Neural cell (in vitro differentiated cells): Measurements from ENCODE around the gene GUCA1C.

Experiments used
- CTCF ChIP-seq: fragments of 450-650 bp; IDR thresholded peaks from 2 replicates; pipeline ENCODE4 v1.5.1; 2014; ENCODE audit warnings: antibody characterized with exemption, mild to moderate bottlenecking, moderate library complexity; ENCODE audit not compliant: poor library complexity, severe bottlenecking
- EP300 ChIP-seq: fragments of 450-650 bp; conservative IDR thresholded peaks from 2 replicates; pipeline ENCODE4 v1.6.1; 2014; ENCODE audit warnings: antibody characterized with exemption, mild to moderate bottlenecking, moderate library complexity; ENCODE audit not compliant: poor library complexity, severe bottlenecking
- EZH2 ChIP-seq: fragments of 200-600, 300-800 bp; shearing (Covaris generic), sonication (generic); IDR thresholded peaks from 2 replicates; pipeline ENCODE4 v1.6.1; 2014; ENCODE audit warnings: antibody characterized with exemption, low read length, borderline replicate concordance, mild to moderate bottlenecking; ENCODE audit not compliant: insufficient read depth, poor library complexity, severe bottlenecking
- POLR2AphosphoS5 ChIP-seq: IDR thresholded peaks from 2 replicates; pipeline ENCODE4 v1.6.1; 2012
- SMC3 ChIP-seq: fragments of 450-650 bp; conservative IDR thresholded peaks from 2 replicates; pipeline ENCODE4 v1.6.1; 2014; ENCODE audit warnings: antibody characterized with exemption, mild to moderate bottlenecking, moderate library complexity; ENCODE audit not compliant: poor library complexity

GRCh38 chr3:108894981-108895380 lies 58.7 kb downstream of the GUCA1C start:
- TF ChIP-seq EP300 (no peak), POLR2AphosphoS5 (no peak), EZH2 (no peak), CTCF (no peak), SMC3 (no peak)
